ENCODE measurements around the gene PTS. TPM values are rescaled to one million over a fixed set of nuclear protein-coding genes. Genes with fewer than 3 reads are reported as not detected.
A peak's percentile ranks its signal among the peaks of the same experiment; 100 is the strongest.

PTS gene
- total RNA-seq, 1 experiment from 2014 or later = 29.3 TPM

GRCh38 chr11:112268406-112268805 lies 42.2 kb downstream of the PTS start:
- H3K27me3 Mint-ChIP-seq (ENCODE audit: unreplicated experiment) = no peaks in the 10 kb centered on the region
- no peak overlapping the region for H3K4me3 Mint-ChIP-seq (ENCODE audit: low read depth, unreplicated experiment)
- peak overlapping the region; percentile 66 for H3K27ac Mint-ChIP-seq (ENCODE audit: unreplicated experiment)
- peaks cover 3% of the 10 kb centered on the region for H3K9me3 Mint-ChIP-seq (ENCODE audit: low read depth, unreplicated experiment)
- intact Hi-C loops (cut with micrococcal nuclease; ENCODE audit: unreplicated experiment) = loop anchor here (5.0 kb wide), 1 partner anchor 41 kb away; the partner anchor contains the start of gene PTS
- peaks cover 39% of the 10 kb centered on the region for H3K4me1 Mint-ChIP-seq (ENCODE audit: low read depth, unreplicated experiment)
- no peak for TF ChIP-seq CTCF (IDR thresholded peaks at IDR 0.05; ENCODE audit: unreplicated experiment)
- BruUV-seq (replicated peaks) = no TSS peak
- peaks cover 7% of the 10 kb centered on the region for H3K36me3 Mint-ChIP-seq (ENCODE audit: insufficient read depth, unreplicated experiment)
- DNase-seq = no peak
- CTCF ChIA-PET = no interaction called here

GRCh38 chr11:112269139-112269538 lies 42.9 kb downstream of the PTS start:
- peak; percentile 11 for DNase-seq
- H3K4me3 Mint-ChIP-seq (ENCODE audit: low read depth, unreplicated experiment) = peak overlapping the region; percentile 40
- intact Hi-C loops (cut with micrococcal nuclease; ENCODE audit: unreplicated experiment) = loop anchor here (5.0 kb wide), 1 partner anchor 42 kb away; the partner anchor contains the start of gene PTS
- H3K27ac Mint-ChIP-seq (ENCODE audit: unreplicated experiment) = peak overlapping the region; percentile 66
- H3K27me3 Mint-ChIP-seq (ENCODE audit: unreplicated experiment) = no peaks in the 10 kb centered on the region
- peaks cover 39% of the 10 kb centered on the region for H3K4me1 Mint-ChIP-seq (ENCODE audit: low read depth, unreplicated experiment)
- peaks cover 7% of the 10 kb centered on the region for H3K36me3 Mint-ChIP-seq (ENCODE audit: insufficient read depth, unreplicated experiment)
- TF ChIP-seq CTCF (IDR thresholded peaks at IDR 0.05; ENCODE audit: unreplicated experiment) = no peak
- H3K9me3 Mint-ChIP-seq (ENCODE audit: low read depth, unreplicated experiment) = no peaks in the 10 kb centered on the region
- CTCF ChIA-PET = no interaction called here
- no TSS peak for BruUV-seq (replicated peaks)

- Mint-ChIP-seq H3K9me3 (ENCODE audit: low read depth, unreplicated experiment) (no peaks in the 10 kb centered on the region), H3K36me3 (ENCODE audit: insufficient read depth, unreplicated experiment) (peaks cover 7% of the 10 kb centered on the region), H3K4me3 (ENCODE audit: low read depth, unreplicated experiment) (peak overlapping the region; percentile 77), H3K4me1 (ENCODE audit: low read depth, unreplicated experiment) (peaks cover 40% of the 10 kb centered on the region), H3K27me3 (ENCODE audit: unreplicated experiment) (no peaks in the 10 kb centered on the region), H3K27ac (ENCODE audit: unreplicated experiment) (peak overlapping the region; percentile 66)
- intact Hi-C loops (cut with micrococcal nuclease; ENCODE audit: unreplicated experiment) = no loop called here
- CTCF ChIA-PET = interaction anchor here (0.6 to 1.4 kb wide), 2 partner anchors 9 to 222 kb away, joined by 7 to 14 read pairs; no protein-coding TSS in a partner anchor
- TSS peak; percentile 73 for BruUV-seq (replicated peaks)
- DNase-seq = peak; percentile 59
- TF ChIP-seq CTCF (IDR thresholded peaks at IDR 0.05; ENCODE audit: unreplicated experiment) = no peak
Measured at GRCh38 chr11:112270551-112271180, 44.4 kb downstream of the PTS start.

GRCh38 chr11:112271242-112271641 lies 45.0 kb downstream of the PTS start:
- peak overlapping the region; percentile 77 for H3K4me3 Mint-ChIP-seq (ENCODE audit: low read depth, unreplicated experiment)
- no peaks in the 10 kb centered on the region for H3K27me3 Mint-ChIP-seq (ENCODE audit: unreplicated experiment)
- peaks cover 7% of the 10 kb centered on the region for H3K36me3 Mint-ChIP-seq (ENCODE audit: insufficient read depth, unreplicated experiment)
- no peak for TF ChIP-seq CTCF (IDR thresholded peaks at IDR 0.05; ENCODE audit: unreplicated experiment)
- no peak for DNase-seq
- CTCF ChIA-PET = interaction anchor here (1.4 kb wide), 1 partner anchor 9 kb away, joined by 14 read pairs; no protein-coding TSS in a partner anchor
- BruUV-seq (replicated peaks) = no TSS peak
- H3K4me1 Mint-ChIP-seq (ENCODE audit: low read depth, unreplicated experiment) = peaks cover 45% of the 10 kb centered on the region
- intact Hi-C loops (cut with micrococcal nuclease; ENCODE audit: unreplicated experiment) = no loop called here
- no peaks in the 10 kb centered on the region for H3K9me3 Mint-ChIP-seq (ENCODE audit: low read depth, unreplicated experiment)
- H3K27ac Mint-ChIP-seq (ENCODE audit: unreplicated experiment) = no peak overlapping the region

All from Calu3 (cell line).